Pons (tissue), 1 donor: ENCODE data around the gene KLHL7.

ENCODE experiments used
- DNase-seq: peaks from one replicate; pipeline ENCODE4 v3.0.0-alpha.2; 2016; ENCODE audit warnings: low spot score

The KLHL7 gene

GRCh38 chr7:23105644-23106056 is at the start of gene KLHL7:
KLHL7 (plus strand) TSS chr7:23105785; CDS start chr7:23106027, 242 bp downstream.
- DNase-seq, result peak; percentile 92

GRCh38 chr7:23058408-23059096 is 47.0 kb upstream of the KLHL7 start:
- peak; percentile 28 for DNase-seq

GRCh38 chr7:23061327-23061726 is 44.3 kb upstream of the KLHL7 start:
- DNase-seq, result no peak

GRCh38 chr7:23062452-23062851 is 43.1 kb upstream of the KLHL7 start:
- no peak for DNase-seq

- DNase-seq, result no peak
Measured at GRCh38 chr7:23065974-23066373, 39.6 kb upstream of the KLHL7 start.

- peak; percentile 46 for DNase-seq
Measured at GRCh38 chr7:23067271-23067670, 38.3 kb upstream of the KLHL7 start.

GRCh38 chr7:23072048-23072447 is 33.5 kb upstream of the KLHL7 start:
- peak; percentile 56 for DNase-seq

GRCh38 chr7:23072922-23073321 is 32.7 kb upstream of the KLHL7 start:
- DNase-seq, result no peak

- DNase-seq, result no peak
Measured at GRCh38 chr7:23074443-23075261, 30.9 kb upstream of the KLHL7 start.

GRCh38 chr7:23075571-23075970 is 30.0 kb upstream of the KLHL7 start:
- no peak for DNase-seq

GRCh38 chr7:23076772-23077171 is 28.8 kb upstream of the KLHL7 start:
- no peak for DNase-seq

- no peak for DNase-seq
Measured at GRCh38 chr7:23093111-23093510, 12.5 kb upstream of the KLHL7 start.

- no peak for DNase-seq
Measured at GRCh38 chr7:23093546-23093945, 12.0 kb upstream of the KLHL7 start.

GRCh38 chr7:23096518-23097290 is 8.9 kb upstream of the KLHL7 start:
- DNase-seq, result no peak

GRCh38 chr7:23098029-23098428 is 7.6 kb upstream of the KLHL7 start:
- DNase-seq, result no peak

GRCh38 chr7:23098460-23098859 is 7.1 kb upstream of the KLHL7 start:
- no peak for DNase-seq

GRCh38 chr7:23100697-23101096 is 4.9 kb upstream of the KLHL7 start:
- DNase-seq, result no peak

- DNase-seq, result no peak
Measured at GRCh38 chr7:23105086-23105643, 420 bp upstream of the KLHL7 start.

GRCh38 chr7:23106057-23106822 is 655 bp downstream of the KLHL7 start:
- DNase-seq, result peak; percentile 51

- DNase-seq, result peak; percentile 13
Measured at GRCh38 chr7:23106823-23107663, 1.5 kb downstream of the KLHL7 start.

GRCh38 chr7:23107781-23108180 is 2.2 kb downstream of the KLHL7 start:
- DNase-seq, result peak; percentile 14
